ENCODE data around the gene FGF12.

- TF ChIP-seq CTCF (IDR thresholded peaks at IDR 0.05; ENCODE audit: insufficient read depth, low read length, poor library complexity, severe bottlenecking), result no peak
- TF ChIP-seq EZH2phosphoT487 (conservative IDR thresholded peaks at IDR 0.05; ENCODE audit: low read length), result no peak
These were observed 430.5 kb downstream of the FGF12 start for GRCh38 chr3:192296845-192297244.

Measured in SU-DHL-6 (cell line).